ENCODE results near the gene HECW1. TPM values are rescaled to one million over a fixed set of nuclear protein-coding genes. Genes with fewer than 3 reads are reported as not detected.

The HECW1 gene
- total RNA-seq, 1 experiment from 2014 or later: 2.7 TPM

DNA sequence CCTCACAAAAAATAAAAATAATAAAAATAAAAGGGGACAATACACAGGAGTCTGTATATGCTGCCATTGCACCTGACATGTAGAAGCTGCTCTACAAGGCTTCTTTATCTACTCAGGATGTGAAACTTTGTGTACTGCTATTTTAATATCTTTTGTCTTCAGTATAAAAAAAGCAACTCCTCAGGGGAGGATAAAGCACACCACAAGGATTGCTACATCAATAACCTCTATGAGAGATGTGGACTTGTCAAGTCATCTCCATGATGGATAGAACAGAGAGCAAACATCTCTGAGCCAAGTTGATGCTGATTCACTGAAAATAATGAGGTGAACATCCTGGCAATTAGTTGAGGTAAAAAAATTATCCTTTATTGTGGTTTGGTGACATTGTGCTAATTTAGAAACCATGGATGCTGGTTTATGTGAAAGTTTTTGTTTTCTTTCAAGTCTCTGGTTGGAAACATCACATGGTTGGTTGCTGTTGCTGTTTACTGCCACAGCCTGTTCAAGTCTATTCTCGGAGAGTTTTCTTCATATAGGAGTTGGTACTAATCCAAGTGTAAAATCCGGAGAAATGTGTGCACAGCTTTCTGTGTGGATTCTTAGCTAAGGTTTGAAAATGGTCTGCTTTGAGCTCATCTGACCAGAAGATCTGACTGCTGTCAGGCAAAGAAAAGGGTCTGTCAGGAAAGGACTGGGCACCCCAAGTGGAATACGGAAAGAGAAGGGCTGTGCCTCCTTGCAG lies 1.5 kb upstream of the HECW1 start:
- no peaks in the 10 kb centered on the region for H3K36me3 ChIP-seq (ENCODE audit: low read depth)
- H2AFZ ChIP-seq: no peak overlapping the region
- no peaks in the 10 kb centered on the region for H4K20me1 ChIP-seq (ENCODE audit: insufficient read depth)
- no peaks in the 10 kb centered on the region for H3K79me2 ChIP-seq (ENCODE audit: low read depth)
- no peak overlapping the region for H3K27ac ChIP-seq
- POLR2A ChIA-PET (ENCODE audit: unreplicated experiment): no interaction called here
- BruUV-seq (replicated peaks): no TSS peak
- 0 out of 2 replicates have a peak, but pooled peaks cover 2% of the 10 kb centered on the region for H3K9me2 ChIP-seq (ENCODE audit: insufficient read depth)
- no peak overlapping the region for H3K4me2 ChIP-seq
- H3K4me3 ChIP-seq: no peak overlapping the region
- no peaks in the 10 kb centered on the region for H3K4me1 ChIP-seq (replicated peaks; ENCODE audit: insufficient read depth)
- intact Hi-C loops (cut with micrococcal nuclease; ENCODE audit: unreplicated experiment): no loop called here
- CTCF ChIA-PET: no interaction called here
- no peaks in the 10 kb centered on the region for H3K9me3 ChIP-seq (ENCODE audit: insufficient read depth, low read depth)
- TF ChIP-seq, protein P1, sequence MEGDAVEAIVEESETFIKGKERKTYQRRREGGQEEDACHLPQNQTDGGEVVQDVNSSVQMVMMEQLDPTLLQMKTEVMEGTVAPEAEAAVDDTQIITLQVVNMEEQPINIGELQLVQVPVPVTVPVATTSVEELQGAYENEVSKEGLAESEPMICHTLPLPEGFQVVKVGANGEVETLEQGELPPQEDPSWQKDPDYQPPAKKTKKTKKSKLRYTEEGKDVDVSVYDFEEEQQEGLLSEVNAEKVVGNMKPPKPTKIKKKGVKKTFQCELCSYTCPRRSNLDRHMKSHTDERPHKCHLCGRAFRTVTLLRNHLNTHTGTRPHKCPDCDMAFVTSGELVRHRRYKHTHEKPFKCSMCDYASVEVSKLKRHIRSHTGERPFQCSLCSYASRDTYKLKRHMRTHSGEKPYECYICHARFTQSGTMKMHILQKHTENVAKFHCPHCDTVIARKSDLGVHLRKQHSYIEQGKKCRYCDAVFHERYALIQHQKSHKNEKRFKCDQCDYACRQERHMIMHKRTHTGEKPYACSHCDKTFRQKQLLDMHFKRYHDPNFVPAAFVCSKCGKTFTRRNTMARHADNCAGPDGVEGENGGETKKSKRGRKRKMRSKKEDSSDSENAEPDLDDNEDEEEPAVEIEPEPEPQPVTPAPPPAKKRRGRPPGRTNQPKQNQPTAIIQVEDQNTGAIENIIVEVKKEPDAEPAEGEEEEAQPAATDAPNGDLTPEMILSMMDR (conservative IDR thresholded peaks at IDR 0.05): no peak
- TF ChIP-seq EZH2 (IDR thresholded peaks at IDR 0.05; ENCODE audit: low read depth): no peak
- DNase-seq: no peak
- peaks cover 55% of the 10 kb centered on the region for H3K27me3 ChIP-seq (ENCODE audit: insufficient read depth, low read depth)
- H3F3A ChIP-seq (ENCODE audit: insufficient read depth, low read depth): no peaks in the 10 kb centered on the region

- H3K9me3 ChIP-seq (ENCODE audit: insufficient read depth, low read depth): no peaks in the 10 kb centered on the region
- H3K4me3 ChIP-seq: no peak overlapping the region
- H3K79me2 ChIP-seq (ENCODE audit: low read depth): no peaks in the 10 kb centered on the region
- no peak overlapping the region for H3K4me2 ChIP-seq
- DNase-seq: no peak
- H2AFZ ChIP-seq: no peak overlapping the region
- intact Hi-C loops (cut with micrococcal nuclease; ENCODE audit: unreplicated experiment): no loop called here
- no peak overlapping the region for H3K27ac ChIP-seq
- H3K4me1 ChIP-seq (replicated peaks; ENCODE audit: insufficient read depth): no peaks in the 10 kb centered on the region
- no peaks in the 10 kb centered on the region for H3F3A ChIP-seq (ENCODE audit: insufficient read depth, low read depth)
- no TSS peak for BruUV-seq (replicated peaks)
- 0 out of 2 replicates have a peak, but pooled peaks cover 2% of the 10 kb centered on the region for H3K9me2 ChIP-seq (ENCODE audit: insufficient read depth)
- H3K27me3 ChIP-seq (ENCODE audit: insufficient read depth, low read depth): peaks cover 64% of the 10 kb centered on the region
- no peak for TF ChIP-seq EZH2 (IDR thresholded peaks at IDR 0.05; ENCODE audit: low read depth)
- TF ChIP-seq, protein P1 (conservative IDR thresholded peaks at IDR 0.05): no peak
- no peaks in the 10 kb centered on the region for H4K20me1 ChIP-seq (ENCODE audit: insufficient read depth)
- ChIA-PET POLR2A (ENCODE audit: unreplicated experiment) (no interaction called here), CTCF (no interaction called here)
- H3K36me3 ChIP-seq (ENCODE audit: low read depth): no peaks in the 10 kb centered on the region
These were observed 603 bp upstream of the HECW1 start for GRCh38 chr7:43111630-43112458.

- DNase-seq: no peak
- H3K36me3 ChIP-seq (ENCODE audit: low read depth): no peaks in the 10 kb centered on the region
- BruUV-seq (replicated peaks): no TSS peak
- ChIA-PET CTCF (interaction anchor here (0.6 kb wide), 1 partner anchor 162 kb away, joined by 12 read pairs; no protein-coding TSS in a partner anchor), POLR2A (ENCODE audit: unreplicated experiment) (no interaction called here)
- H4K20me1 ChIP-seq (ENCODE audit: insufficient read depth): no peaks in the 10 kb centered on the region
- no peak overlapping the region for H3K27ac ChIP-seq
- peaks cover 75% of the 10 kb centered on the region for H3K27me3 ChIP-seq (ENCODE audit: insufficient read depth, low read depth)
- H3K9me3 ChIP-seq (ENCODE audit: insufficient read depth, low read depth): no peaks in the 10 kb centered on the region
- no peaks in the 10 kb centered on the region for H3F3A ChIP-seq (ENCODE audit: insufficient read depth, low read depth)
- no peaks in the 10 kb centered on the region for H3K4me1 ChIP-seq (replicated peaks; ENCODE audit: insufficient read depth)
- no peak overlapping the region for H3K4me2 ChIP-seq
- no peaks in the 10 kb centered on the region for H3K9me2 ChIP-seq (ENCODE audit: insufficient read depth)
- no peak overlapping the region for H2AFZ ChIP-seq
- intact Hi-C loops (cut with micrococcal nuclease; ENCODE audit: unreplicated experiment): no loop called here
- TF ChIP-seq, protein P1 (conservative IDR thresholded peaks at IDR 0.05): no peak
- no peak for TF ChIP-seq EZH2 (IDR thresholded peaks at IDR 0.05; ENCODE audit: low read depth)
- H3K79me2 ChIP-seq (ENCODE audit: low read depth): no peaks in the 10 kb centered on the region
- H3K4me3 ChIP-seq: no peak overlapping the region
These were observed 634 bp downstream of the HECW1 start for GRCh38 chr7:43112941-43113621.

Measured in PC-9 (cell line).